ENCODE results near the gene SPECC1. TPM values are rescaled to one million over a fixed set of nuclear protein-coding genes. Genes with fewer than 3 reads are reported as not detected.

The SPECC1 gene
- polyA plus RNA-seq, 3 donors: 36.0 to 58.4 (median 50.5) TPM

DNA sequence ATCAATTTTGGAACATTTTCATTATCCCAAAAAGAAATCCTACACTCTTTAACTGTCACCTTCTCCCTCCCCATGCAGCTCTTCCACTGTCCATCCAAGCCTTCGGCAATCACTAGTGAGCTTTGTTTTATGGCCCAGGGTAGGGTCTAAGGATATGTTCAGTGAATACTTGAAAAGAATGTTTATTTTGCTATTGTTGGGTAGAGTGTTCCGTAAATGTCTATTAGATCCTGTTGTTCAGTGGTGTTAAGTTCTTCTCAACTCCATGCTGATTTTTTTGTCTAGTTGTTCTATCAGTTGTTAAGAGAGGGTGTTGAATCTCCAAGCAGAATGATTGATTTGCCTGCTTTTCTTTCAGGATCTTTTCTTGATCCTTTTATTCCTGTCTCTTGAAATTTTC, 29.9 kb downstream of the SPECC1 start:
- Histone ChIP-seq H2AFZ (ENCODE audit: insufficient read depth, low read depth, low read length, poor library complexity, severe bottlenecking) (no peak overlapping the region), H4K20me1 (ENCODE audit: insufficient read depth, low read length) (no peaks in the 10 kb centered on the region), H3K27me3 (ENCODE audit: control insufficient read depth in 2 of 2, insufficient read depth in 2 of 2, low read length in 2 of 2) (no peaks in the 10 kb centered on the region), H3K9me3 (replicated peaks in 1 of 2; ENCODE audit: control insufficient read depth in 1 of 2, insufficient read depth in 1 of 2, low read length in 2 of 2) (no peaks in the 10 kb centered on the region), H3K9ac (ENCODE audit: insufficient read depth, low read length, poor library complexity, severe bottlenecking) (no peak overlapping the region), H3K79me2 (ENCODE audit: insufficient read depth, low read length) (no peaks in the 10 kb centered on the region), H3K4me3 (replicated peaks in 1 of 3; ENCODE audit: low read depth in 2 of 3, low read length in 3 of 3) (no peak overlapping the region), H3K4me1 (ENCODE audit: control insufficient read depth in 1 of 2, insufficient read depth in 2 of 2, low read length in 2 of 2) (peaks cover 13 to 28% of the 10 kb centered on the region in 2 donors), H3K27ac (ENCODE audit: low read depth in 1 of 2, low read length in 2 of 2) (no peak overlapping the region), H3K36me3 (replicated peaks in 1 of 2; ENCODE audit: control insufficient read depth in 1 of 2, insufficient read depth in 2 of 2, low read length in 2 of 2) (no peaks in the 10 kb centered on the region), H3K4me2 (replicated peaks; ENCODE audit: extremely low read depth, low read length, poor library complexity, severe bottlenecking) (no peak overlapping the region)
- Mint-ChIP-seq H3K4me1 (peaks cover 28% of the 10 kb centered on the region), H3K36me3 (no peaks in the 10 kb centered on the region), H3K27me3 (ENCODE audit: low read depth in 3 of 3) (no peaks in the 10 kb centered on the region), H3K9me3 (peaks cover 0 to 3% (median 0%) of the 10 kb centered on the region in 7 donors), H3K27ac (no peak overlapping the region), H3K4me3 (no peak overlapping the region)
- no CpG with 5 or more reads among the region's 2 CpGs for WGBS (ENCODE audit: insufficient coverage)
- DNase-seq: no peak
- intact Hi-C loops (cut with micrococcal nuclease): no loop called here
- TF ChIP-seq, protein P1, sequence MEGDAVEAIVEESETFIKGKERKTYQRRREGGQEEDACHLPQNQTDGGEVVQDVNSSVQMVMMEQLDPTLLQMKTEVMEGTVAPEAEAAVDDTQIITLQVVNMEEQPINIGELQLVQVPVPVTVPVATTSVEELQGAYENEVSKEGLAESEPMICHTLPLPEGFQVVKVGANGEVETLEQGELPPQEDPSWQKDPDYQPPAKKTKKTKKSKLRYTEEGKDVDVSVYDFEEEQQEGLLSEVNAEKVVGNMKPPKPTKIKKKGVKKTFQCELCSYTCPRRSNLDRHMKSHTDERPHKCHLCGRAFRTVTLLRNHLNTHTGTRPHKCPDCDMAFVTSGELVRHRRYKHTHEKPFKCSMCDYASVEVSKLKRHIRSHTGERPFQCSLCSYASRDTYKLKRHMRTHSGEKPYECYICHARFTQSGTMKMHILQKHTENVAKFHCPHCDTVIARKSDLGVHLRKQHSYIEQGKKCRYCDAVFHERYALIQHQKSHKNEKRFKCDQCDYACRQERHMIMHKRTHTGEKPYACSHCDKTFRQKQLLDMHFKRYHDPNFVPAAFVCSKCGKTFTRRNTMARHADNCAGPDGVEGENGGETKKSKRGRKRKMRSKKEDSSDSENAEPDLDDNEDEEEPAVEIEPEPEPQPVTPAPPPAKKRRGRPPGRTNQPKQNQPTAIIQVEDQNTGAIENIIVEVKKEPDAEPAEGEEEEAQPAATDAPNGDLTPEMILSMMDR (IDR thresholded peaks at IDR 0.05): no peak

DNA sequence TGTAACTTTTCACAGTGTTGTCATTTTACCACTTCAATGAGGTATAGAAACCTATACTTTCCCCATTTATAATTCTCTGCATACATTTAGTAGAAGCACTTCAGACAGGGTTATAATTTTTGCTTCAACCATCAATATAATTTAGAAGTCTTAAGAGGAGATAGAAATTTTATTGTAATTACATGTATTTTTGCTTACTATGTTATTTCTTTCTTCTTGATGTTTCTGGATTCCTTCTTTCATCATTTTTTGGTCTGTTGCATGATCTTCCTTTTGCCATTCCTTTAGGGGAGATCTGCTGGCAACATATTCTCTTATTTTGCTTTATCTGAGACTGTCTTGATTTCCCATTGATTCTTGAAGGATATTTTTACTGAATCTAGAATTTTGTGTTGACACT, 31.1 kb downstream of the SPECC1 start:
- H3K27ac ChIP-seq (ENCODE audit: low read depth in 1 of 2, low read length in 2 of 2): no peak overlapping the region
- no peaks in the 10 kb centered on the region for H3K9me3 ChIP-seq (replicated peaks in 1 of 2; ENCODE audit: control insufficient read depth in 1 of 2, insufficient read depth in 1 of 2, low read length in 2 of 2)
- no peak overlapping the region for H2AFZ ChIP-seq (ENCODE audit: insufficient read depth, low read depth, low read length, poor library complexity, severe bottlenecking)
- no peaks in the 10 kb centered on the region for H3K27me3 Mint-ChIP-seq (ENCODE audit: low read depth in 3 of 3)
- H3K4me3 ChIP-seq (replicated peaks in 1 of 3; ENCODE audit: low read depth in 2 of 3, low read length in 3 of 3): no peak overlapping the region
- H3K27ac Mint-ChIP-seq: peak overlapping the region in 1 of 7 donors; percentile 33
- H3K4me1 Mint-ChIP-seq: peaks cover 30% of the 10 kb centered on the region
- H3K36me3 Mint-ChIP-seq: no peaks in the 10 kb centered on the region
- DNase-seq: no peak
- no peak overlapping the region for H3K4me3 Mint-ChIP-seq
- peaks cover 13 to 27% of the 10 kb centered on the region in 2 donors for H3K4me1 ChIP-seq (ENCODE audit: control insufficient read depth in 1 of 2, insufficient read depth in 2 of 2, low read length in 2 of 2)
- H3K27me3 ChIP-seq (ENCODE audit: control insufficient read depth in 2 of 2, insufficient read depth in 2 of 2, low read length in 2 of 2): no peaks in the 10 kb centered on the region
- no peaks in the 10 kb centered on the region for H3K36me3 ChIP-seq (replicated peaks in 1 of 2; ENCODE audit: control insufficient read depth in 1 of 2, insufficient read depth in 2 of 2, low read length in 2 of 2)
- no peaks in the 10 kb centered on the region for H4K20me1 ChIP-seq (ENCODE audit: insufficient read depth, low read length)
- TF ChIP-seq, protein P1 (IDR thresholded peaks at IDR 0.05): no peak
- no peak overlapping the region for H3K9ac ChIP-seq (ENCODE audit: insufficient read depth, low read length, poor library complexity, severe bottlenecking)
- H3K4me2 ChIP-seq (replicated peaks; ENCODE audit: extremely low read depth, low read length, poor library complexity, severe bottlenecking): no peak overlapping the region
- H3K9me3 Mint-ChIP-seq: peaks cover 0 to 2% (median 0%) of the 10 kb centered on the region in 7 donors
- intact Hi-C loops (cut with micrococcal nuclease): no loop called here
- no peaks in the 10 kb centered on the region for H3K79me2 ChIP-seq (ENCODE audit: insufficient read depth, low read length)
